ENCODE measurements around the gene NME5. TPM values are rescaled to one million over a fixed set of nuclear protein-coding genes. Genes with fewer than 3 reads are reported as not detected.

Gene NME5
- total and polyA plus RNA-seq, 10 donors, result 0.13 to 1.3 (median 0.51) TPM; not detected in 4

DNA sequence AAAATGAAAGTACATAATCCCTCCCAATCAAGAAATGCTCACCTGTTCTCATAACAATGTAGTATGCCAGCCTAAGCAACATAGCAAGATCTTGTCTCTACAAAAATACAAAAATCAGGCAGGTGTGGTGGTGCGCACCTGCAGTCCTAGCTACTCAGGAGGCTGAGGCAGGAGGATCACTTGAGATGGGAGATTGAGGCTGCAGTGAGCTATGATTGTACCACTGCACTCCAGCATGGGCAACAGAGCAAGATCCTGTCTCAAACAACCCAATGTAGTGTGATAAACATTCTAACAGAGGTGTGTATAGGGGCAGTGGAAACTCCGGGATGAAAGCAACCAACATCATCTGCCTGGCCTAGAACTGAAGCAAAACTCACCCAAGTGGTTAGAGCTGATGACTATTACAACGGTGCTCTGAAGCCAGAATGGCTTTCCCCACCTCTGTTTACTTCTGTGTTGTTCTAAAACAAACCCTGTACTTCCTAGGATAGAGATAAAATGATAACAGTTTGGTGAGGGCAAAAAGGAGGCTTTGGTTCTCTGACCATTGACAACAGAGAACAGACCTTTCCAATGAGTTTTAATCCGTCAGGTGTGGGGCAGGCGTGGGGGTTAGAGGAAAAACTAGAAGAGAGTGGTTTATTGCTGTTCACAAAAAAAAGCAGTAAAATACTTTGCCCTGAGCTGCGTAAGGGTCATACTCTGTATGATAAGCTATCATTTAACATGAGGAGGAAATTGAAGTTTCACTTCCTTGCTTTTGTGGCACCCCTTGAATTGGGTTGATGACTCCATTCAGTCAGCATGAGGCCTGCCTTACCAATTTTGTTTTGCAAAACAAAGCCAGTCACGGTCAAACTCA, 36.5 kb downstream of the NME5 start:
- intact Hi-C loops (cut with DNase I; ENCODE audit: low total_unique reads), result no loop called here

DNA sequence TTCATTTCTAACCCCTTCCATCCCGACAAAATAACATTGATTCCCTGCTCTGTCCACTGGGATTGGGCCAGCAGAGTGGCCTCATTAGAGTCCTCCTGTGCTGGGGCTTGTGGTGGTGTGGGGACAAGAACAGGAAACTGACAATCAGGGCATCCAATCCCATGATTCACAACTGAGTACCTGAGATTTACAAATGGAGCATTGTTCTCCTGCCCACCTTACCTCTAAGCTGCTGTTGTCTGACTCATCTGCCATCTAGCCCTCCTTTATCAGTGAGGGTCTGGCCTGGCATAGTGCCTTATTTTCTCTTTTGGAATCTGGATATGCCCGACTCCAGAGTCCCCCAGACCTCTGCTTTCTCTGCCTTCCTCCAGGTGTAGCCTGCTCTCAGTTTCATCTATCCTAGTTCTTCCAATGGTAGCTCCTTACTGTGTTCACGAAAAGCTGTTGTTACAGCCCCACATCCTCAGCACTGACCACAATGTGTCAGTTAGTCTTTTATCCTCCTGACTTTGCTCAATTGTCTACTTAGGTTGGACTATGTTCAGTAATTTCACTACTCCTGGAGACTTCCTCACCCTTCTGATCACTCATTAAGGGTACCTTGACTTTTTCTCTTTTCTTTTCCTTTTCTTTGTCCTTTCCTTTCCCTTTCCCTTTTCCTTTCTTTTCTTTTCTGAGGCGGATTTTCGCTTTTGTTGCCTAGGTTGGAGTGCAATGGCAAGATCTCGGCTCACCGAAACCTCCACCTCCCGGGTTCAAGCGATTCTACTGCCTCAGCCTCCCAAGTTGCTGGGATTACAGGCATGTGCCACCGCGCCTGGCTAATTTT, 42.0 kb downstream of the NME5 start:
- DNase-seq, result no peak
- 89 to 95% (median 92%) methylated on average over 11 of the region's 11 CpGs for WGBS, 5 donors
- Histone ChIP-seq H3K4me3 (no peak overlapping the region), H3K4me1 (peaks cover 0 to under 1% (median 0%) of the 10 kb centered on the region in 6 donors), H3K27ac (no peak overlapping the region), H3K36me3 (no peaks in the 10 kb centered on the region), H3K9me3 (no peaks in the 10 kb centered on the region), H3K27me3 (replicated peaks in 1 of 7) (peaks cover 0 to 18% (median 0%) of the 10 kb centered on the region in 7 donors)
- intact Hi-C loops (cut with DNase I; ENCODE audit: low total_unique reads), result no loop called here
- TF ChIP-seq, protein P1, sequence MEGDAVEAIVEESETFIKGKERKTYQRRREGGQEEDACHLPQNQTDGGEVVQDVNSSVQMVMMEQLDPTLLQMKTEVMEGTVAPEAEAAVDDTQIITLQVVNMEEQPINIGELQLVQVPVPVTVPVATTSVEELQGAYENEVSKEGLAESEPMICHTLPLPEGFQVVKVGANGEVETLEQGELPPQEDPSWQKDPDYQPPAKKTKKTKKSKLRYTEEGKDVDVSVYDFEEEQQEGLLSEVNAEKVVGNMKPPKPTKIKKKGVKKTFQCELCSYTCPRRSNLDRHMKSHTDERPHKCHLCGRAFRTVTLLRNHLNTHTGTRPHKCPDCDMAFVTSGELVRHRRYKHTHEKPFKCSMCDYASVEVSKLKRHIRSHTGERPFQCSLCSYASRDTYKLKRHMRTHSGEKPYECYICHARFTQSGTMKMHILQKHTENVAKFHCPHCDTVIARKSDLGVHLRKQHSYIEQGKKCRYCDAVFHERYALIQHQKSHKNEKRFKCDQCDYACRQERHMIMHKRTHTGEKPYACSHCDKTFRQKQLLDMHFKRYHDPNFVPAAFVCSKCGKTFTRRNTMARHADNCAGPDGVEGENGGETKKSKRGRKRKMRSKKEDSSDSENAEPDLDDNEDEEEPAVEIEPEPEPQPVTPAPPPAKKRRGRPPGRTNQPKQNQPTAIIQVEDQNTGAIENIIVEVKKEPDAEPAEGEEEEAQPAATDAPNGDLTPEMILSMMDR (IDR thresholded peaks at IDR 0.05 in 8 of 11, conservative IDR thresholded peaks at IDR 0.05 in 3 of 11), result no peak
- no peak for TF ChIP-seq POLR2A (IDR thresholded peaks at IDR 0.05)

More for the DNA sequence above, 36.5 kb downstream of the NME5 start:
- peaks cover 0 to 18% (median 0%) of the 10 kb centered on the region in 7 donors for H3K27me3 ChIP-seq (replicated peaks in 1 of 7)
- no peaks in the 10 kb centered on the region for H3K36me3 ChIP-seq
- 50 to 62% (median 55%) methylated on average over 7 of the region's 7 CpGs for WGBS, 5 donors
- no peak overlapping the region for H3K4me3 ChIP-seq
- DNase-seq, result no peak
- peaks cover 0 to 14% (median 7%) of the 10 kb centered on the region in 6 donors for H3K4me1 ChIP-seq
- no peak for TF ChIP-seq POLR2A (IDR thresholded peaks at IDR 0.05)
- TF ChIP-seq POLR2AphosphoS5 (IDR thresholded peaks at IDR 0.05), result no peak
- TF ChIP-seq, protein P1 (IDR thresholded peaks at IDR 0.05 in 8 of 11, conservative IDR thresholded peaks at IDR 0.05 in 3 of 11), result no peak
- H3K9me3 ChIP-seq, result no peaks in the 10 kb centered on the region
- peak overlapping the region in 1 of 8 donors; percentile 33 for H3K27ac ChIP-seq

DNA sequence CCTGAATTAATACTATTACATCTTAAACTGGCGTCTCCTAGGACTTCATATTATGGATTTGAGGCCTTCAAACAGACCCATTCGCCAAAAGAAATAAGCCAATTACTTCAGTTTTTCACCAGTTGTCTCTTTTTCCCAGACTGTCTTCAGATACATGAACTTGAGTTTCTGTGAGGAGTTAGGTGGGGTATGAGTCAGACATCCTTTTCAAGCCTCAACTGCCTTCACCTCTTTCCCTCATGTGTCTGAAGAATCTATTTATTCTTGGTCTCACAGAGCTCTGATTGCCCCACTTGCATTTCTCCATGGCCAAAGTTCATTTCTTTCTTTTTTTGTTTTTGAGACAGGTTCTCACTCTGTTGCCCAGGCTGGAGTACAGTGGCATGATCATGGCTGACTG, 42.9 kb downstream of the NME5 start:
- H3K27ac ChIP-seq, result no peak overlapping the region
- peaks cover 0 to 14% (median 0%) of the 10 kb centered on the region in 7 donors for H3K27me3 ChIP-seq (replicated peaks in 1 of 7)
- intact Hi-C loops (cut with DNase I; ENCODE audit: low total_unique reads), result no loop called here
- H3K36me3 ChIP-seq, result no peaks in the 10 kb centered on the region
- no peaks in the 10 kb centered on the region for H3K9me3 ChIP-seq
- no peak overlapping the region for H3K4me3 ChIP-seq
- 68 to 86% (median 78%) methylated on average over 2 of the region's 2 CpGs for WGBS, 5 donors
- DNase-seq, result no peak
- H3K4me1 ChIP-seq, result no peaks in the 10 kb centered on the region
- TF ChIP-seq POLR2A (IDR thresholded peaks at IDR 0.05) (no peak), POLR2AphosphoS5 (IDR thresholded peaks at IDR 0.05) (no peak)
- TF ChIP-seq, protein P1 (IDR thresholded peaks at IDR 0.05 in 8 of 11, conservative IDR thresholded peaks at IDR 0.05 in 3 of 11), result no peak
